BLaER1 (cell line): Measurements from ENCODE around the gene FIZ1.
A peak's percentile ranks its signal among the peaks of the same experiment; 100 is the strongest.

Experiments used
- H3K27ac ChIP-seq: shearing (Covaris generic); formaldehyde crosslinking; 2 replicates; pipeline ENCODE4 v1.8.1; 2022
- H3K27me3 ChIP-seq: shearing (Covaris generic); formaldehyde crosslinking; 2 replicates; pipeline ENCODE4 v1.8.1; 2022
- H3K36me3 ChIP-seq: shearing (Covaris generic); formaldehyde crosslinking; 2 replicates; pipeline ENCODE4 v1.8.1; 2022
- H3K4me1 ChIP-seq: shearing (Covaris generic); formaldehyde crosslinking; 2 replicates; pipeline ENCODE4 v1.8.1; 2022
- H3K4me2 ChIP-seq: shearing (Covaris generic); formaldehyde crosslinking; 2 replicates; pipeline ENCODE4 v1.8.1; 2022
- H3K4me3 ChIP-seq: shearing (Covaris generic); formaldehyde crosslinking; 2 replicates; pipeline ENCODE4 v1.8.1; 2022
- H3K9ac ChIP-seq: shearing (Covaris generic); formaldehyde crosslinking; 2 replicates; pipeline ENCODE4 v1.8.1; 2022
- H3K9me3 ChIP-seq: shearing (Covaris generic); formaldehyde crosslinking; 2 replicates; pipeline ENCODE4 v1.8.1; 2022
- H4K20me1 ChIP-seq: shearing (Covaris generic); formaldehyde crosslinking; 2 replicates; pipeline ENCODE4 v1.8.1; 2022
- Cebpa-rat ChIP-seq: shearing (Covaris generic); IDR thresholded peaks from 2 replicates; pipeline ENCODE4 v1.8.1; 2022

Gene FIZ1

DNA sequence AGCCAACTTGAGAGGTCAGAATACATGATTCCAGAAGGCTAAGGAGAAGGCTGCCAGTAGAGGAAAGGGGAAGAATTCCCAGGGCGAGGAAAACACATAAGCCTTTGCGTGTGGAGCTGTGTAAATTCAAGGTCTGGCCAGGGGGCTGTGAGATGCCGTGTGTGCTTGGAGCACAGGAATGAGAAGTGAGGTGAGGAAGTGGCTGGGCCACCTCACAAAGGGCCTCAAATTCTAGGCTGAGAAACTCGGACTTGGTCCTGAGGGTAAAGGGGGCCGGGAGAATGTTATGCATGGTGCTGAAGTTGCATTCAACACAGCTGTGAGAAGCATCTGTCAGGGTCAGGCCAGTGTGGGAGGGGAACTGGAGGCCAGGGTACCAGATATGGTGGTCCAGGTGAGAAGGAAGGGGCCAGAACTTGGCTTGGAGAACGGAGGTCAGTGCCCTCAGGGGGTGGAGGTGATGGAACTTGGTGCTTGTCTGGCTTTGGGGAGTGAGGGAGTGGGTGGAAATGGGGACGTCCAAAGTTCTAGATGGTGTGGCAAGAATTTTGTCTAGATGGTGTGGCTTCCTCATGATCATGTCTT lies 36.6 kb upstream of the FIZ1 start:
- no peaks in the 10 kb centered on the region for H3K9me3 ChIP-seq
- no peak for TF ChIP-seq Cebpa-rat
- no peaks in the 10 kb centered on the region for H4K20me1 ChIP-seq
- no peaks in the 10 kb centered on the region; the same call in 1 of the 2 replicates for H3K27me3 ChIP-seq
- peak overlapping the region; percentile 97 for H3K4me2 ChIP-seq
- peak overlapping the region; percentile 89 for H3K4me3 ChIP-seq
- peak overlapping the region; percentile 97 for H3K9ac ChIP-seq
- H3K36me3 ChIP-seq = peaks cover 7% of the 10 kb centered on the region
- peak overlapping the region; percentile 96 for H3K27ac ChIP-seq
- peaks cover 81% of the 10 kb centered on the region for H3K4me1 ChIP-seq

DNA sequence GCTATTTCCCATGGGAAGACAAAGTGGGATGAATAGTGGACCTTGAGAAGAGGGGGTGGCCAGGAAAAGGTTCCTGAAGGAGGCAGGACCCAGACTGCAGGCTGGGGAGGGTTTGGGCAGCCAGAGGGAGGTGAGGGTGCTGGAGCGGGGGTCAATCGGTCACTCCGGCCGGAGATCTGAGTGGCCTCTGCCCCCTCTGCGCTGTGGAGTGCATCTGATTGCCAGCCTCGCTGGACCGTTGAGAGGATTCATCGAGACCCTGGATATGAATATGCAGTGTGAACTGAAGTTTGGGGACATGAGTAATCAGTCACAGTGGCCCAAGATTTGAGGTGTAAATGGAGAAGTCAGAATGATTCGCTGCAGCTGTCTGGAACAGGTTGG lies 36.0 kb upstream of the FIZ1 start:
- H3K27ac ChIP-seq = peak overlapping the region; percentile 96
- H3K27me3 ChIP-seq = no peaks in the 10 kb centered on the region; the same call in 1 of the 2 replicates
- peak overlapping the region; percentile 89 for H3K4me3 ChIP-seq
- TF ChIP-seq Cebpa-rat = no peak
- peaks cover 82% of the 10 kb centered on the region for H3K4me1 ChIP-seq
- no peaks in the 10 kb centered on the region for H4K20me1 ChIP-seq
- H3K4me2 ChIP-seq = peak overlapping the region; percentile 97
- no peaks in the 10 kb centered on the region for H3K9me3 ChIP-seq
- H3K9ac ChIP-seq = peak overlapping the region; percentile 97
- H3K36me3 ChIP-seq = peaks cover 7% of the 10 kb centered on the region

DNA sequence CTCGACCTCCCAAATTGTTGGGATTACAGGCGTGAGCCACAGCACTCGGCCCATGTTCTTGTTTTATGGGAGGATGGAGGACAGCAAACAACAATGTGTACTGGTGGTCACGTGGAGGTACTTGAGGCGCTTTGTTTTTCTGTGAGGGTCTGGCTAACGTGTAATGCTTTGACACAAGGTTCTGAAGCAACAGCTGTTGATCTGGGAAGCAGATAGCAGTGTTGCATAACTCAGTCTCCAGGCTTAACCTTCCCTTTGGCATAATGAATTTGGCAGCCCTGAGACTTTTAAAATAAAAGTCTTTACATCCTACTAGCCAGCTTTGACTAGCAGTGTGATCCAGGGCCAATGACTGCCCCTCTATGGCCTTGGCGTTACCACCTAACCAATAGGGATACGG lies 34.5 kb upstream of the FIZ1 start:
- Histone ChIP-seq H3K36me3 (peaks cover 7% of the 10 kb centered on the region), H3K4me1 (peaks cover 82% of the 10 kb centered on the region), H4K20me1 (no peaks in the 10 kb centered on the region), H3K4me2 (peak overlapping the region; percentile 97), H3K27me3 (no peaks in the 10 kb centered on the region; the same call in 1 of the 2 replicates), H3K4me3 (peak overlapping the region; percentile 89; the same call in 1 of the 2 replicates), H3K27ac (peak overlapping the region; percentile 96), H3K9me3 (no peaks in the 10 kb centered on the region), H3K9ac (peak overlapping the region; percentile 97)
- TF ChIP-seq Cebpa-rat = no peak

- Histone ChIP-seq H3K27ac (no peak overlapping the region), H4K20me1 (no peaks in the 10 kb centered on the region), H3K9ac (no peak overlapping the region), H3K36me3 (no peaks in the 10 kb centered on the region), H3K4me2 (0 out of 2 replicates have a peak overlapping the region, but pooled peaks have one; percentile 18), H3K4me1 (peaks cover 75% of the 10 kb centered on the region), H3K4me3 (no peak overlapping the region), H3K9me3 (no peaks in the 10 kb centered on the region), H3K27me3 (no peaks in the 10 kb centered on the region; the same call in 1 of the 2 replicates)
- TF ChIP-seq Cebpa-rat = no peak
These were observed 33.1 kb upstream of the FIZ1 start for GRCh38 chr19:55632463-55632834.

GRCh38 chr19:55626350-55626749 lies 27.0 kb upstream of the FIZ1 start:
- H3K4me2 ChIP-seq = no peak overlapping the region
- H3K9ac ChIP-seq = no peak overlapping the region
- H3K36me3 ChIP-seq = peaks cover 11% of the 10 kb centered on the region
- H3K4me1 ChIP-seq = peaks cover 46% of the 10 kb centered on the region
- no peak for TF ChIP-seq Cebpa-rat
- H3K9me3 ChIP-seq = no peaks in the 10 kb centered on the region
- 0 out of 2 replicates have a peak, but pooled peaks cover 20% of the 10 kb centered on the region for H4K20me1 ChIP-seq
- no peak overlapping the region for H3K4me3 ChIP-seq
- no peaks in the 10 kb centered on the region for H3K27me3 ChIP-seq
- no peak overlapping the region for H3K27ac ChIP-seq

- Histone ChIP-seq H3K27me3 (no peaks in the 10 kb centered on the region), H3K9ac (peak overlapping the region; percentile 79; the same call in 1 of the 2 replicates), H3K27ac (no peak overlapping the region), H3K4me2 (peak overlapping the region; percentile 79), H4K20me1 (0 out of 2 replicates have a peak, but pooled peaks cover 20% of the 10 kb centered on the region), H3K4me1 (peaks cover 49% of the 10 kb centered on the region), H3K9me3 (no peaks in the 10 kb centered on the region), H3K36me3 (peaks cover 25% of the 10 kb centered on the region), H3K4me3 (peak overlapping the region; percentile 63)
- TF ChIP-seq Cebpa-rat = no peak
These were observed 25.6 kb upstream of the FIZ1 start for GRCh38 chr19:55625004-55625326.

DNA sequence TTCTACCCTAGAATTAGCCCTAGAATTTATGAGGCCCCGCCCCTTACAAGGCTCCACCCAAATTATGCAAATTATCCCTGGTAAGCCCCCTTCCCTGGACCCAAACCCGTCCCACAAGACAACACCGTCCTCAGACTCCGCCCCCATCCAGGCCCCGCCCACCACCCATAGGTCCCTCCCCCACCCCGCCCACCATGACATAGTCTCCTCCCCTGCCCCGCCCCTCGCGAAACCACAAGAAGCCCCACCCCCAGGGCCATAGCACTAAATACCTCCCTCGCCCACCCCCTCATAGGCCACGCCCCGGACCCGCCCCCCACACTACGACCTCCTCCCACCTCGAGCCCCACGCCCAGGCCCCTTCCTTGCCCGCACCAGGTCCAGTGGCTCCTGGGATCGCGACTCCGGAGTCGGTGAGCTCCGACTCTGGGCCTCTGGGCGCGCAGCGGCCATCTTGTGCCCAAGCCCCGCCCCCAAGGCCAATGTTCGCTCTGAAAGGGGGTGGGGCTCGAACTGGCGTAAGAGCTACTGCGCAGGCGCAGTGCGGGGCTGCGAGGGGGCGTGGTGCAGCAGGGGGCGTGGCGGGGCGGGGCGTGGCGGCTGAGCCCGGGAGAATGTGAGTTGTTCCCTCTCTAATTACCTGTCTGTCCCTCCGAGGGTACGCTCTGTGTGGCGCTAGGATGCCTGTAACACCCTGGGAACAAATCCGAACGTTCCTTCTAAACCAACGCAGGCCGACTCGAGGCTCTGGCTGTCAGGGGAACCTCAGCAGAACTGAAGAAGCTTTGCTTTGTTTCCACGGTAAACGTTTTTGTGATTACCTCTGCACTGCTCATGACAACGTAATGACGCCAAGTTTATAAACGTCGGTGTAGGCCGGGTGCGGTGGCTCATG lies 25.0 kb upstream of the FIZ1 start, which contains the start of gene ZNF784:
ZNF784 (minus strand) TSS at position 458 of the 895 bp plus-strand sequence; CDS start at position 453, 5 bp downstream.
- peaks cover 43% of the 10 kb centered on the region for H3K4me1 ChIP-seq
- H3K9ac ChIP-seq = peak within 1 kb of the TSS; percentile 79; the same call in 1 of the 2 replicates
- 0 out of 2 replicates have a peak, but pooled peaks cover 20% of the 10 kb centered on the region for H4K20me1 ChIP-seq
- peak within 1 kb of the TSS; percentile 80; the same call in 1 of the 2 replicates for H3K27ac ChIP-seq
- no peaks in the 10 kb centered on the region for H3K27me3 ChIP-seq
- peak within 1 kb of the TSS; percentile 63 for H3K4me3 ChIP-seq
- peak within 1 kb of the TSS; percentile 79 for H3K4me2 ChIP-seq
- no peaks in the 10 kb centered on the region for H3K9me3 ChIP-seq
- H3K36me3 ChIP-seq = peaks cover 30% of the 10 kb centered on the region
- no peak for TF ChIP-seq Cebpa-rat

GRCh38 chr19:55623561-55623960 lies 24.2 kb upstream of the FIZ1 start:
- Histone ChIP-seq H3K9me3 (no peaks in the 10 kb centered on the region), H3K27ac (no peak overlapping the region), H3K4me2 (peak overlapping the region; percentile 10), H3K4me3 (peak overlapping the region; percentile 52), H3K4me1 (peaks cover 35% of the 10 kb centered on the region), H3K9ac (no peak overlapping the region), H4K20me1 (0 out of 2 replicates have a peak, but pooled peaks cover 20% of the 10 kb centered on the region), H3K36me3 (peaks cover 32% of the 10 kb centered on the region), H3K27me3 (no peaks in the 10 kb centered on the region)
- no peak for TF ChIP-seq Cebpa-rat

DNA sequence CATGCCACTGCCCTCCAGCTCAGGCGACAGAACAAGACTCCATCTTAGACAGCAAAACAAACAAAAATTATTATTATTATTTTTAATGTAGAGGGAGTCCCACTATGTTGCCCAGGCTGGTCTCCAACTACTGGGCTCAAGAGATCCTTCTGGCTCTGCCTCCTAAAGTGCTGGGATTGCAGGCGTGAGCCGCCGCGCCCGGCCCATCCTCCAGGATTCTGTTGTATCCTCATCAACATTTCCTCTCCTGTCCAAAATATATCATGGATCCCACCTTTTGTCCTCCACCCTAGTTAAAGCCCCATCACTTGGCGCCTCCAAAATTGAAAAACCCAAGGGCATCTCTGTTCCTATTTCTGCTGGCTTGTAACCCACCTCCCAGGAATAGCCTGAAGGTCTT lies 23.8 kb upstream of the FIZ1 start:
- H3K4me2 ChIP-seq = peak overlapping the region; percentile 10; the same call in 1 of the 2 replicates
- no peak for TF ChIP-seq Cebpa-rat

More for the DNA sequence above, 23.8 kb upstream of the FIZ1 start:
- Histone ChIP-seq H3K27ac (no peak overlapping the region), H4K20me1 (0 out of 2 replicates have a peak, but pooled peaks cover 20% of the 10 kb centered on the region), H3K9ac (no peak overlapping the region), H3K36me3 (peaks cover 36% of the 10 kb centered on the region), H3K4me1 (peaks cover 33% of the 10 kb centered on the region), H3K9me3 (no peaks in the 10 kb centered on the region), H3K4me3 (no peak overlapping the region), H3K27me3 (no peaks in the 10 kb centered on the region)
